Naive B cell (primary cell): ENCODE results near the gene DCDC2C. TPM values are rescaled to one million over a fixed set of nuclear protein-coding genes. Genes with fewer than 3 reads are reported as not detected.
A peak's percentile ranks its signal among the peaks of the same experiment; 100 is the strongest.
"Not testable (repeated sequence)": the region's sequence is repeated elsewhere in the genome, so short reads cannot be mapped to it uniquely, and the experiment has no call there.

Source experiments
- ATAC-seq, 2 donors: fragments of 150-1000 bp; cut with Tn5 transposase; 2 replicates each; pipeline ENCODE4 v1.10.0; 2021; ENCODE audit warnings: low read depth in 2 of 2, mild to moderate bottlenecking in 2 of 2, moderate library complexity in 2 of 2
- DNase-seq: peaks from one replicate; pipeline ENCODE4 v3.0.0; 2022
- H3K27ac Mint-ChIP-seq, 6 donors: one replicate each; pipeline ENCODE4 v1.8.0; 2020 to 2022; ENCODE audit warnings: mild to moderate bottlenecking in 6 of 6, mixed read lengths in 6 of 6, moderate library complexity in 5 of 6, inconsistent platforms in 2 of 6
- H3K27me3 Mint-ChIP-seq, 3 donors: one replicate each; pipeline ENCODE4 v1.8.0; 2021 to 2022; ENCODE audit warnings: mixed read lengths in 3 of 3, mild to moderate bottlenecking in 1 of 3
- H3K36me3 Mint-ChIP-seq, 2 donors: one replicate each; pipeline ENCODE4 v1.8.0; 2020 to 2022; ENCODE audit warnings: mixed read lengths in 2 of 2, inconsistent platforms in 1 of 2, mild to moderate bottlenecking in 1 of 2
- H3K4me1 Mint-ChIP-seq, 3 donors: one replicate each; pipeline ENCODE4 v1.8.0; 2020 to 2022; ENCODE audit warnings: mixed read lengths in 3 of 3, inconsistent platforms in 1 of 3, mild to moderate bottlenecking in 1 of 3, moderate library complexity in 1 of 3
- H3K4me3 Mint-ChIP-seq, 8 donors: one replicate each; pipeline ENCODE4 v1.8.0; 2020 to 2022; ENCODE audit warnings: mild to moderate bottlenecking in 8 of 8, mixed read lengths in 8 of 8, moderate library complexity in 8 of 8, inconsistent platforms in 2 of 8
- H3K9me3 Mint-ChIP-seq, 7 donors: one replicate each; pipeline ENCODE4 v1.8.0; 2020 to 2022; ENCODE audit warnings: mixed read lengths in 7 of 7, mild to moderate bottlenecking in 5 of 7, inconsistent platforms in 2 of 7, moderate library complexity in 1 of 7
- polyA plus RNA-seq, 6 donors: library from polyadenylated mRNA; unstranded; fragments of 300-500 nt; fragmentation: Illumina TruSeq; gene quantifications; one replicate each; pipeline ENCODE4 v1.2.3, GENCODE V29; 2021; ENCODE audit warnings: low read depth in 6 of 6

The DCDC2C gene
- polyA plus RNA-seq = not detected

- H3K9me3 Mint-ChIP-seq = peaks cover 0 to 9% (median 4%) of the 10 kb centered on the region in 7 donors
These were observed at the start of gene DCDC2C for GRCh38 chr2:3703236-3703756. DCDC2C (plus strand) TSS chr2:3703575; CDS start chr2:3703752, 177 bp downstream.

GRCh38 chr2:3654011-3654410 lies 49.4 kb upstream of the DCDC2C start:
- H3K9me3 Mint-ChIP-seq = no peaks in the 10 kb centered on the region
- H3K4me3 Mint-ChIP-seq = peak overlapping the region in 3 of 8 donors; percentile 14 to 26 (median 25)
- DNase-seq (no peak), ATAC-seq (no peak)
- H3K27ac Mint-ChIP-seq = peak overlapping the region in 1 of 6 donors; percentile 10
- H3K27me3 Mint-ChIP-seq = peaks cover 4 to 15% (median 8%) of the 10 kb centered on the region in 3 donors
- H3K36me3 Mint-ChIP-seq = no peaks in the 10 kb centered on the region
- H3K4me1 Mint-ChIP-seq = peaks cover 17 to 22% (median 17%) of the 10 kb centered on the region in 3 donors

More at GRCh38 chr2:3703236-3703756, at the start of gene DCDC2C:
- DNase-seq (no peak), ATAC-seq (no peak)
- H3K27me3 Mint-ChIP-seq = peaks cover 47 to 61% (median 54%) of the 10 kb centered on the region in 3 donors
- peaks cover 0 to 14% of the 10 kb centered on the region in 2 donors for H3K36me3 Mint-ChIP-seq
- no peak within 1 kb of the TSS for H3K27ac Mint-ChIP-seq
- H3K4me3 Mint-ChIP-seq = peak within 1 kb of the TSS in 2 of 8 donors; percentile 26 to 69
- peaks cover 0 to 7% (median 6%) of the 10 kb centered on the region in 3 donors for H3K4me1 Mint-ChIP-seq

- no peaks in the 10 kb centered on the region for H3K36me3 Mint-ChIP-seq
- peak overlapping the region in 2 of 6 donors; percentile 51 to 58 for H3K27ac Mint-ChIP-seq
- H3K27me3 Mint-ChIP-seq = peaks cover 4 to 11% (median 8%) of the 10 kb centered on the region in 3 donors
- no peak overlapping the region for H3K4me3 Mint-ChIP-seq
- H3K4me1 Mint-ChIP-seq = peaks cover 17 to 22% (median 17%) of the 10 kb centered on the region in 3 donors
- ATAC-seq = no peak
- H3K9me3 Mint-ChIP-seq = no peaks in the 10 kb centered on the region
- DNase-seq = no peak
These were observed 48.7 kb upstream of the DCDC2C start for GRCh38 chr2:3654531-3655225.

GRCh38 chr2:3655871-3656761 lies 47.3 kb upstream of the DCDC2C start:
- no peaks in the 10 kb centered on the region for H3K36me3 Mint-ChIP-seq
- DNase-seq (no peak), ATAC-seq (no peak)
- peak overlapping the region in 2 of 6 donors; percentile 51 to 56 for H3K27ac Mint-ChIP-seq
- H3K27me3 Mint-ChIP-seq = peaks cover 0 to 8% (median 6%) of the 10 kb centered on the region in 3 donors
- H3K4me3 Mint-ChIP-seq = no peak overlapping the region
- H3K4me1 Mint-ChIP-seq = peaks cover 12 to 17% (median 13%) of the 10 kb centered on the region in 3 donors
- no peaks in the 10 kb centered on the region for H3K9me3 Mint-ChIP-seq

- Mint-ChIP-seq H3K4me3 (peak overlapping the region in 2 of 8 donors; percentile 71 to 73), H3K9me3 (no peaks in the 10 kb centered on the region), H3K4me1 (peaks cover 3 to 8% (median 5%) of the 10 kb centered on the region in 3 donors), H3K27me3 (peaks cover 0 to 8% (median 6%) of the 10 kb centered on the region in 3 donors), H3K27ac (peak overlapping the region in 1 of 6 donors; percentile 51), H3K36me3 (no peaks in the 10 kb centered on the region)
- no peak for DNase-seq
- ATAC-seq = no peak
These were observed 46.3 kb upstream of the DCDC2C start for GRCh38 chr2:3656762-3657721.

GRCh38 chr2:3657881-3658280 lies 45.5 kb upstream of the DCDC2C start, which contains the start of gene ALLC:
ALLC (plus strand) TSS chr2:3658200; CDS start chr2:3671158, 12,958 bp downstream.
- Mint-ChIP-seq H3K9me3 (no peaks in the 10 kb centered on the region), H3K27me3 (peaks cover 0 to 8% (median 6%) of the 10 kb centered on the region in 3 donors), H3K4me3 (peak within 1 kb of the TSS in 1 of 8 donors; percentile 73), H3K27ac (peak within 1 kb of the TSS in 1 of 6 donors; percentile 51), H3K4me1 (peaks cover 0 to 5% (median 2%) of the 10 kb centered on the region in 3 donors), H3K36me3 (no peaks in the 10 kb centered on the region)
- ATAC-seq (no peak), DNase-seq (no peak)

GRCh38 chr2:3659447-3660432 lies 43.6 kb upstream of the DCDC2C start:
- Mint-ChIP-seq H3K36me3 (no peaks in the 10 kb centered on the region), H3K4me3 (no peak overlapping the region), H3K27ac (peak overlapping the region in 1 of 6 donors; percentile 76), H3K4me1 (peaks cover 0 to 5% (median 2%) of the 10 kb centered on the region in 3 donors), H3K27me3 (peaks cover 0 to 8% (median 6%) of the 10 kb centered on the region in 3 donors), H3K9me3 (no peaks in the 10 kb centered on the region)
- no peak for ATAC-seq
- DNase-seq = no peak

- peak overlapping the region in 1 of 6 donors; percentile 74 for H3K27ac Mint-ChIP-seq
- not testable (repeated sequence) for DNase-seq, H3K4me3 Mint-ChIP-seq, ATAC-seq, H3K36me3 Mint-ChIP-seq, H3K27me3 Mint-ChIP-seq, H3K9me3 Mint-ChIP-seq, H3K4me1 Mint-ChIP-seq
These were observed 42.7 kb upstream of the DCDC2C start for GRCh38 chr2:3660640-3661039.

- Mint-ChIP-seq H3K9me3 (peaks cover 0 to 4% (median 0%) of the 10 kb centered on the region in 7 donors), H3K4me3 (no peak overlapping the region), H3K27ac (no peak overlapping the region), H3K4me1 (peaks cover 0 to 5% (median 2%) of the 10 kb centered on the region in 3 donors), H3K27me3 (peaks cover 0 to 8% (median 3%) of the 10 kb centered on the region in 3 donors), H3K36me3 (no peaks in the 10 kb centered on the region)
- ATAC-seq (no peak), DNase-seq (no peak)
These were observed 42.2 kb upstream of the DCDC2C start for GRCh38 chr2:3661149-3661660.

- H3K9me3 Mint-ChIP-seq = peaks cover 0 to 4% (median 0%) of the 10 kb centered on the region in 7 donors
- no peaks in the 10 kb centered on the region for H3K36me3 Mint-ChIP-seq
- H3K27ac Mint-ChIP-seq = no peak overlapping the region
- DNase-seq = no peak
- no peaks in the 10 kb centered on the region for H3K27me3 Mint-ChIP-seq
- H3K4me1 Mint-ChIP-seq = peaks cover 0 to 2% (median 0%) of the 10 kb centered on the region in 3 donors
- ATAC-seq = no peak
- no peak overlapping the region for H3K4me3 Mint-ChIP-seq
These were observed 41.1 kb upstream of the DCDC2C start for GRCh38 chr2:3662239-3662638.

GRCh38 chr2:3664118-3664517 lies 39.3 kb upstream of the DCDC2C start:
- Mint-ChIP-seq H3K4me3 (no peak overlapping the region), H3K36me3 (no peaks in the 10 kb centered on the region), H3K27ac (no peak overlapping the region), H3K9me3 (peaks cover 0 to 4% (median 0%) of the 10 kb centered on the region in 7 donors), H3K4me1 (no peaks in the 10 kb centered on the region), H3K27me3 (peaks cover 0 to 8% (median 6%) of the 10 kb centered on the region in 3 donors)
- no peak for DNase-seq
- ATAC-seq = no peak
